Measurements from ENCODE around the gene GRIA2. TPM values are rescaled to one million over a fixed set of nuclear protein-coding genes. Genes with fewer than 3 reads are reported as not detected.
"Not testable (repeated sequence)": the region's sequence is repeated elsewhere in the genome, so short reads cannot be mapped to it uniquely, and the experiment has no call there.

The GRIA2 gene
- total RNA-seq, 4 donors from 2014 or later = 10.0 to 64.5 (median 36.6) TPM

DNA sequence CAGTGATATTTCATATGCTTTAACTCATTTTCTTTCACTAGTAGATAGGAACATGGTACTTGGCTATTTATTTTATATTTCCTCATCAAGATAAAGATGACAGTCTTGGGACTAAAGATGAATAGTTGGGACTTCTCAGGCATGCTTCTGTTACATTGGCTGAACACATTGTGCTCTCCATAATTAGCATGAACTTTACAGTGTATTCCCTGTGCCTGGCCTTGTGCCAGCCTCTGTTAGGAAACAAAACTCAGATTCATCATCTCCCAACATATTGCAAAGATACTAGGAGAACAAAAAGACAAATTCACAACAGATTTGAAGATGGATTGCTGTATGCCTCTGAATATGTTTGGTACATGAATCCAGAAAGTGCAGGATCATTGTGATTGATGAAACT lies 26.4 kb downstream of the GRIA2 start:
- H3K4me1 ChIP-seq = no peaks in the 10 kb centered on the region
- TF ChIP-seq, protein P1, sequence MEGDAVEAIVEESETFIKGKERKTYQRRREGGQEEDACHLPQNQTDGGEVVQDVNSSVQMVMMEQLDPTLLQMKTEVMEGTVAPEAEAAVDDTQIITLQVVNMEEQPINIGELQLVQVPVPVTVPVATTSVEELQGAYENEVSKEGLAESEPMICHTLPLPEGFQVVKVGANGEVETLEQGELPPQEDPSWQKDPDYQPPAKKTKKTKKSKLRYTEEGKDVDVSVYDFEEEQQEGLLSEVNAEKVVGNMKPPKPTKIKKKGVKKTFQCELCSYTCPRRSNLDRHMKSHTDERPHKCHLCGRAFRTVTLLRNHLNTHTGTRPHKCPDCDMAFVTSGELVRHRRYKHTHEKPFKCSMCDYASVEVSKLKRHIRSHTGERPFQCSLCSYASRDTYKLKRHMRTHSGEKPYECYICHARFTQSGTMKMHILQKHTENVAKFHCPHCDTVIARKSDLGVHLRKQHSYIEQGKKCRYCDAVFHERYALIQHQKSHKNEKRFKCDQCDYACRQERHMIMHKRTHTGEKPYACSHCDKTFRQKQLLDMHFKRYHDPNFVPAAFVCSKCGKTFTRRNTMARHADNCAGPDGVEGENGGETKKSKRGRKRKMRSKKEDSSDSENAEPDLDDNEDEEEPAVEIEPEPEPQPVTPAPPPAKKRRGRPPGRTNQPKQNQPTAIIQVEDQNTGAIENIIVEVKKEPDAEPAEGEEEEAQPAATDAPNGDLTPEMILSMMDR (IDR thresholded peaks at IDR 0.05) = no peak
- no peak for TF ChIP-seq POLR2A (IDR thresholded peaks at IDR 0.05)
- H3K4me3 ChIP-seq = no peak overlapping the region
- H3K27ac ChIP-seq = peak overlapping the region in 1 of 2 donors; percentile 50
- peak; percentile 44 for DNase-seq
- intact Hi-C loops (cut with DNase I; ENCODE audit: low total_unique reads) = no loop called here
- H3K27me3 ChIP-seq = no peaks in the 10 kb centered on the region
- H3K36me3 ChIP-seq = no peaks in the 10 kb centered on the region
- no peaks in the 10 kb centered on the region for H3K9me3 ChIP-seq

DNA sequence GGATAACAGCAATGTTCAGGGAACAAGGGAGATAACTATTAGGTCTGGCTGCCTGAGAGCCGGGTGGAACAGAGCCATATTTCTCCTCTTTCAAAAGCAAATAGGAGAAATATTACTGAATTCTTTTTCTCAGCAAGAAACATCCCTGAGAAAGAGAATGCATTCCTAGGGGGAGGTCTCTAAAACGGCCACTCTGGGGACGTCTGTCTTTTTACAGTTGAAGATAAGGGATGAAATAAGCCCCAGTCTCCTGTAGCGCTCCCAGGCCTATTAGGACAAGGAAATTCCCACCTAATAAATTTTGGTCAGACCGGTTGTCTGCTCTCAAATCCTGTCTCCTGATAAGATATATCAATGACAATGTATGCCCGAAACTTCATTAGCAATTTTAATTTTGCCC lies 37.6 kb downstream of the GRIA2 start:
- H3K27me3 ChIP-seq; H3K36me3 ChIP-seq; H3K4me1 ChIP-seq; intact Hi-C loops (cut with DNase I; ENCODE audit: low total_unique reads); H3K4me3 ChIP-seq; H3K9me3 ChIP-seq; H3K27ac ChIP-seq; DNase-seq: not testable (repeated sequence)

DNA sequence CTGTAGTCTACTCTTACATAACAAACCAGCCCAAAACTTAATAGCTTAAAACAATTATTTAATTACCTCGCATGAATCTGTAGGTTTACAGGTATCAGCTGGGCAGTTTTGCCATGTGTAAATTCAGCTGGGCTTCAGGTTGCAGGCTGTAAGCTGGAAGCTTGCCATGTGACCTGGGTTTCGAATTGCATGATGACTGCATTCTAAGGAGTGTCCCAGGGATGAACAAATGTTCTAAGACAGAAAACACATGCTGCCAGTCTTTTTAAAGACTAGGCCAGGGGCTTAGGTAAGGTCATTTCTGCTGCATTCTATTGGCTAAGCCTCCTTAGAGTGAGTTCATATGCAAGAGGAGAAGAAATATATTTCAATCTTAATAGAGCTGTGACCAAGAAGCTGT lies 44.8 kb downstream of the GRIA2 start:
- peak in 1 of 2 donors; percentile 43 for DNase-seq
- Histone ChIP-seq H3K27me3 (no peaks in the 10 kb centered on the region), H3K27ac (no peak overlapping the region), H3K9me3 (no peaks in the 10 kb centered on the region), H3K4me3 (no peak overlapping the region), H3K36me3 (no peaks in the 10 kb centered on the region), H3K4me1 (no peaks in the 10 kb centered on the region)
- intact Hi-C loops (cut with DNase I; ENCODE audit: low total_unique reads) = no loop called here
- no peak for TF ChIP-seq POLR2A (IDR thresholded peaks at IDR 0.05)
- TF ChIP-seq, protein P1 (IDR thresholded peaks at IDR 0.05) = no peak

DNA sequence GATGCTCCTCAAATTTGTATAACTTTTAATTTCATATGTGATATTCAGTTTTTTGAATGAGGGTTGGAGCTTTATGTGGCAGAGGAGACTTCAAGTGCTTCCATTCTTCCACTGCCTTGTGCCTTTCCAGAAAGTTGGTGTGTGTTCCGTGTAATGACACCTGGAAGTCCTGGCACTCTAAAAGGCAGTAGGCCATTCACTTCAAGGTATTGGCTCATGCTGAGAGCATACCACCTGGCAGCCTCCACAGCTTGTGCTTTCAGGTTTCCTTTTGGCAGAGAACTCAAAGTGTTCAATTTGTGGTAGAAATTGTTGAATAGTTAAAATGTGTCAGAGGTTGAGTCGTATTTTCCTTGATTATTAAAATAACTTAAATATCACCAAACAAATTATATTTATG lies 49.6 kb downstream of the GRIA2 start:
- no peak for TF ChIP-seq POLR2A (IDR thresholded peaks at IDR 0.05)
- TF ChIP-seq, protein P1 (IDR thresholded peaks at IDR 0.05) = no peak
- DNase-seq = no peak
- Histone ChIP-seq H3K9me3 (no peaks in the 10 kb centered on the region), H3K4me3 (no peak overlapping the region), H3K27ac (no peak overlapping the region), H3K27me3 (no peaks in the 10 kb centered on the region), H3K4me1 (no peaks in the 10 kb centered on the region), H3K36me3 (no peaks in the 10 kb centered on the region)
- intact Hi-C loops (cut with DNase I; ENCODE audit: low total_unique reads) = no loop called here

DNA sequence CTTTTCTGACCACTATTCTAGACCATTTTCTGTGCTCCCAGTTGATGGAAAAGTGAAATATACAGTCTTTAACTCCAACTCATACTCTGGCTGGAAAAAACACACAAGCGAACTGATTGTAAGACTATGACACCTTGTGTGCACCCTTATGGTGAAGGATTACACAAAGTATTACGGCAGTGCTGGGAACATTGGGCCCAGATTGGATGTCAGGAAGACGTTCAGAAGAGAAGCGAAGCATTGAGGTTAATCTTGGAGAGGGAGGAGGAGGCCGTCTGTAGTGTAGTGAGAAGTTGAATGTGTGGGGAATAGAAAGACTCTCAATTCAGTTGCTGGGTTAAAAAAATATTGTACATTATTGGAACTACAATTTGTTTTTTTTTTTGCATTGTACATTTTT lies 50.0 kb downstream of the GRIA2 start:
- intact Hi-C loops (cut with DNase I; ENCODE audit: low total_unique reads) = no loop called here
- H3K27ac ChIP-seq = no peak overlapping the region
- TF ChIP-seq, protein P1 (IDR thresholded peaks at IDR 0.05) = no peak
- no peak for TF ChIP-seq POLR2A (IDR thresholded peaks at IDR 0.05)
- H3K9me3 ChIP-seq = no peaks in the 10 kb centered on the region
- no peak for DNase-seq
- no peaks in the 10 kb centered on the region for H3K4me1 ChIP-seq
- H3K4me3 ChIP-seq = no peak overlapping the region
- no peaks in the 10 kb centered on the region for H3K27me3 ChIP-seq
- H3K36me3 ChIP-seq = no peaks in the 10 kb centered on the region
